ENCODE measurements around the gene MAPK10.

- no peak for TF ChIP-seq CTCF (IDR thresholded peaks at IDR 0.05)
- TF ChIP-seq POLR2A (IDR thresholded peaks at IDR 0.05): no peak
Observed at GRCh38 chr4:86296865-86297264, 63.0 kb downstream of the MAPK10 start.
